NCI-H146 treated with DMSO at 0.1 percent for 48 hours (cell line): ENCODE results near the gene IL12RB2.
"Not testable (repeated sequence)": the region's sequence is repeated elsewhere in the genome, so short reads cannot be mapped to it uniquely, and the experiment has no call there.

Experiments
- DNase-seq: peaks from one replicate; lab custom pipeline; 2025; ENCODE audit not compliant: unreplicated experiment; lab: John Stamatoyannopoulos, UW

IL12RB2 gene

GRCh38 chr1:67430358-67431155 lies 122.9 kb downstream of the IL12RB2 start, which contains the start of gene SERBP1:
TSS of gene SERBP1 (minus strand) at chr1:67430402. CDS start at chr1:67430300, 102 bp downstream.
- peak; percentile 93 for DNase-seq

DNA sequence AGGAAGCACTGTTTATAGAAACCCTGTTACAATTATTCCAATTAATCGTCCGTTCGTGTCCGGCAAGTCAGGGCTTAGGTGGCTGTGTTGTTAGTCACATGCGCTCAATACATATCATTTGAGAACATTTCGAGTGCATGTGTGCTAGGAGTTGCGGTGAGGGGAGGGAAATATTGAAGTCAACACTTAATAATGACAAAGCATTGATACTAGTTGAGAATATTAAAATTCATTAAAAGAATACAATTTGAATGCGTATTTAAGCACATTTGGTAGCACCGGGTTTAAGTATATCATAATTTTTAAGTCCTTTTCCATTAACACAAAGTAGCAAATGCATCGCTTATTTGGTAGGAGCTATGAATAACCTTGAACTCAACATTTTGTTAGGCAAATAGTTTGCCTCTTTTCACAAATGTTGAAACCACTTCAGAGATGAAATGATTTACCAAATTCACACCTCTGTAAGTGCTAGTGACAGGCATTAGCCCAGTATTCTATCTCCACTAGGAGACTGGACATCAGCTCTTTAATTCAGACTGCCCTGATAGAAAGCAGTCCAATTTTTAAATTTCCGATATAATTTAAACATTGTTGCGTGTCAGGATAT lies 123.6 kb downstream of the IL12RB2 start:
- no peak for DNase-seq

DNA sequence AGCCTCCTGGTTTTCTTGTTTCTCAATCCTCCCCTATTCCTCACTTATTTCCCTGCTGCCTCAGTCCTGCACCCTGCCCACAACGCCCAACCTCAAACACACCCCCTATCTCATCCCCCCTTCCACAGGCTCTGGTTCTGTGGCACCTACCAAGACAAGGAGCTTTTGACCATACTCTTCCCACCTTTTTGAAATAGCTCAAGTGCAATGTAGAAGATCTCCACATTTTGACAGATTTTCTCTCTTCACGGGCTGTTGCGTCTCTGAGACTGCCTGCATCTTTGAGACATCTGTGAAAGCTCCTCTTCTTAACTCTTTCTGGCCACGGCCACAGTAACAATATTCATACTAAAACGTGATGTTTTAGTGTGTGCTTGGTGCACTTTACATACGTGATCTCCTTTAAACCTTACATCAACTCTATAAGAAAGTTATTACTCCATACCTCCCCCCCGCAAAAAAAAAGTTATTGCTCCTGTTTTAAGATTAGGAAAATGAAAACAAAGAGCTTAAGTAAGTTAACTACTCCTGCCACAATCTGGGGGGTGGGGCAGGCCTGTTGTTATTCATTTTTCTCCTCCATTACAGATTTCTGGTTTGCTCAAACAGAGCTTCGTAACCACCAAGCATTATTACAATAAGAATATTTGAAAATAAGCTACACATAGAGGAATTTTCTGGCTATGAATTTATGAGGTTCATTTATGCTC lies 124.4 kb downstream of the IL12RB2 start:
- no peak for DNase-seq

DNA sequence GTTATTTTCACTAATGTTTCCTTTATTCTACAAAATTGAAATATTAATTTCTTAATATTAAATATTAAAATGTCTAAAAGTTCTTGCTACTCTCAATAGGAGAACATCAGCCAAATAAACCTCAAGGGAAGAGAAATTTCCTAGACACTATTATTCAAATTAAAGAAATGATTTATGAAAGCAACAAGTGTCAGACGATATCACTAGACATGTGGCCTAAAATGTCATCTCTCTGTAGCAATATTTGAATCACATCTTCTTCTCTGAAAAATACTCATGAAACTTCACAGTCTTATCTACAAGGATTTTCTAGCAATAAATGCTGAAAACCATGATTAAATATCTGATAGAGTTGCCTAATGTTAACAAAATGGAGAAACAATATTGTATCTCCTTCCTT lies 125.1 kb downstream of the IL12RB2 start:
- DNase-seq, result no peak

- DNase-seq, result no peak
Measured at GRCh38 chr1:67433837-67434236, 126.2 kb downstream of the IL12RB2 start.

DNA sequence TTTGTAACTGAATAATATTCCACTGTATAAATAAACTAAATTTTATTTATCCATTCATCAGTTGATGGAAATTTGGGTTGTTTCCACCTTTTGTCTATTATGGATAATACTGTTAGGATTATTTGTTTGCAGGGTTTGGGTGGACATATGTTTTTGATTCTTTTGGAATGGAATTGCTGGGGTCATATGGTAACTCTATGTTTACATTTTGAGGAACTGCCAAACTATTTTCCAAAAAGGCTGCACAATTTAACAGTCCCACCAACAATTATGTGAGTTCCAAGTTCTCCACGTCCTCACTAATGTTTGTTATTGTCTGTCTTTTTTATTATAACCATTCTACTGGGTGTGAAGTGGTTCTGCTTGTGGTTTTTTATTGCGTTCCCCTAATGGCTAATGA lies 126.8 kb downstream of the IL12RB2 start:
- DNase-seq, result no peak

DNA sequence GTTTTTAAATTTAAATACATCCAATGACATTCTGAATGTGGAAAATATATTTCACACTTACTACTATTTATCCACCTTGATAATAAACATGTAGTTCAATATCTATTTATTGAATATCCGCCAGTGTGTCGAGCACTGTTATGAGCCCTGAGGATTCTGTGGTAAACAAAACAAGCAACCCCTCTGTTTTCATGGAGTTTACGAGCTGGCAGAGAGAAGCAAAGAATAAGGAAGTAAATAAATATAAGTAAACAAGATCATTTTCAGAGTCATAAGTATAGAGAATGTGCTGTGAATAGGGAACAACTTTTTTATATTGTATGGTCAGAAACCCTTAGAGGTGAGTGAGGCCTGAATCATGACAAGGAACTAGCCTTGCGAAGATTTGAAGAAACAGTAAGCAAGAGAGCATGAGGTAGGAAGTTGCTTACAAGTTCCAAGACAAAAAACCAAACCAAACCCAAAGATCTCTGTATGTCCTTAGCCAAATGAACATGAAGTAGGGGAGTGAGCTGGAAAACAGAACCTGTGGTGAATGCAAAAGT lies 128.9 kb downstream of the IL12RB2 start:
- no peak for DNase-seq

GRCh38 chr1:67437961-67438360 lies 130.3 kb downstream of the IL12RB2 start:
- no peak for DNase-seq

GRCh38 chr1:67439277-67440029 lies 131.8 kb downstream of the IL12RB2 start:
- DNase-seq, result no peak

- no peak for DNase-seq
Measured at GRCh38 chr1:67440339-67440738, 132.7 kb downstream of the IL12RB2 start.

DNA sequence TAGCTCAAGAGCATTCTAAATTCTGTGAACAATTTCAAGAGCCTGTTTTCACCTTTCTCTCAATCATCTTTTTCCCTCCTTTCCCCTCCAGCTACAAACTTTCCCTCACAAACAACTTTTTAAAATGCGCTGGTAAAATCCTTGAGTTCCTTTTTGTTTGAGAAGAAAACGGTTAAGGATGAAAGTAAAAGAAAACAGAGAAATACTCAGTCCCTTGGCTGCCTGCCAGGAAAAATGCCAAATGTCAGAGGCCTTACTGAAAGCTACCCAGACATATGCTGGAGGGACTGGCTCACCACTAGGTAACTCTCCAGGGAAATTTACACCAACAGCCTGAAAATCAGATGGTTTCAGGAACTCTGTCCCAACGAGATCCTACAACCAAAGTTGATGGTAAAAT lies 133.5 kb downstream of the IL12RB2 start:
- DNase-seq, result no peak

GRCh38 chr1:67441739-67442281 lies 134.1 kb downstream of the IL12RB2 start:
- no peak for DNase-seq

GRCh38 chr1:67446014-67446413 lies 138.3 kb downstream of the IL12RB2 start:
- not testable (repeated sequence) for DNase-seq
